GM19240 (cell line): ENCODE results near the gene SLC23A3.

Experiments
- DNase-seq: peaks from one replicate; pipeline ENCODE4 v3.0.0; 2011; ENCODE audit warnings: low spot score; ENCODE audit not compliant: insufficient read length

Gene SLC23A3

DNA sequence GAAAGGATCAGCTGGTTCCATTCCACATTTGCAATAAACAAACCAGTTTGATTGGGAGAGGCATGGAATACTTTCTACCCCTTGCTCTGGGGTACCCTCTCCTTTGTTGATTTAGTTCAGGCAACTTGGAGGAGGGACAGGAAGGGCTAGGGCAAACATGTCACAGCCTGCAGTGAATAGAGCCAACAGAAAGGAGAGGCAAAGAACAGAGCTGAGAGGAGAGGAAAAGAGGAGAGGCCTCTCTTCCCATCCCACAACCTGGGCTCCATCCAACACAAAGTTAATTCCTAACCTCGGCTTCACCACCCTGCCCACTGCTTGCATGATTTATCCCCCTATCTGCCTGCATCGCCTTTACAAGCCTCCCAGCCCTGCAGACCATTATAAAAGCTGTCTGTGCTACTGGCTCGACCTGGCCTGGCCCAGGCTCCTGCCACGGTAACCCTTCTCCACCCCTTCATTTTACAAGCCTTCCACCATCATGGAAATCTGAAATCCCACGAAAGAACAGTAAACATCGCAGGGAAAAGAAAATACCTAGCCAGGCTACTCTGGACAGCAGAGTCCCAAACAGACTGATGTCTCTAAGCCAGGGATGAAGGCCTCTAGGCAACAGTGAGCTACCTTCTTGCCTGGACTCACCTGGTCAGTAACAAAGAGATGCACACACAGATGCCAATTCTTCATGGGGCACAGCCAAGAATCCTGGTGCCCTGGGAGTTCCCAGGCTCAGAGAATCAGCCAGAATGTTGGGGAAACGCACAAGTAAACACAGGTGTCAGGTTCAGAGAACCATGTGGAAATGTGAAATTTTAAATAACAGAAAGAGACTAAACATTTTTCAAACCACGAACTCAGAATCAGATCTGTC lies 52.8 kb downstream of the SLC23A3 start:
- DNase-seq, result no peak

DNA sequence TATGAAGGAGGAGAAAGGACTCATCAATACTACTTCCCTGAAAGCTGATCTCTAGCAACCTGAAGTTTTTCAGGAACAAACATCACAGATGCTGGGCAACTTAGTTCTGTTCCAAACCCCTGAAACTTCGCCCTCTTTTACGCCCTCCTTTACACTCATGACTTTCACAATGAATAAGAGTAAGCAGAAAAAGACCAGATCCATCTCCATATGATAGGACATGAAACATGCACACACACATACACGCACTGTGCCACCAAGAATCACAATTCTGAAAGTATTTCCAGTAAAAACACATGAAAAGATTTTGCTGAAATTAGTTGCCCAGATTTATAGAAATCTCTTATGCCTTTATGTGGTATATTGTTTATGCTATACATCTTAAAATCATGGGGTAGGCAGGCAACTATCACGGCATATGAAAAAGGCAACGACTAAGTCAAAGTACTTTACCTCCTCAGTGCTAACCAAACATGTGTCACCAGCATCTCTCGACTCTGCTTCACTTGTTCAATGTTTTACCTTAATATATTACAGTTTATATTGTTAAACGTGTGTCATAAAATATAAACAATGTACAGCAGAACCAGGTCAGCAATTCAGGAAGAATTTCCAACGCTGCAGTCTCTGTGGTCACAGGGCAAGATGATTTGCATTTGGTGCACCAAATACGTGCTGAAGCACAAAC lies 57.0 kb downstream of the SLC23A3 start:
- no peak for DNase-seq

DNA sequence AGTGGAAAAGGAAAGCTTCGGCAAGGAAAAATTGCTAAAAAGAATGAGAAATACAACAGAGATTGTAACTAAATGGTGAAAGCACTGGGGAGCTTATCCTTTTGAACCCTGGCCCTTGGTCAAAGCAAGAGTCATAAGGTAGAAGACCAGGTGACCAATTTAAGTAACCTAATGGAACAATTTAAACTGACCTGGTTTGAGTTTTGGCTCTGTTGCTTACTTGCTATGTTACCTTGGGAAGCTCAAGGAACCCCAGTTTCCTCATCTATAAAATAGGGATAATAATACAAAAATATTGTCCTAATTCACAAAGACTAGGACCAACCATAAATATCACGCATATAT lies 57.8 kb downstream of the SLC23A3 start:
- no peak for DNase-seq
